Fibroblast of lung (primary cell): Measurements from ENCODE around the gene MAPT. TPM values are rescaled to one million over a fixed set of nuclear protein-coding genes. Genes with fewer than 3 reads are reported as not detected.
A peak's percentile ranks its signal among the peaks of the same experiment; 100 is the strongest.

Experiments used
- DNase-seq, 2 donors: peaks; one replicate each; pipeline versions ENCODE4 v3.0.0 to v3.0.0-alpha.2; 2010; ENCODE audit warnings: low read depth in 2 of 2
- H2AFZ ChIP-seq: 2 replicates; pipeline ENCODE4 v1.5.1; 2012; ENCODE audit warnings: low read length, control low read depth, inconsistent platforms
- H3K27ac ChIP-seq: 2 replicates; pipeline ENCODE4 v1.5.1; 2011; ENCODE audit warnings: low read length, control low read depth; ENCODE audit not compliant: insufficient read depth
- H3K27me3 ChIP-seq: 2 replicates; pipeline ENCODE4 v1.5.1; 2011; ENCODE audit warnings: mild to moderate bottlenecking, low read length; ENCODE audit not compliant: control insufficient read depth, insufficient read depth
- H3K36me3 ChIP-seq: 2 replicates; pipeline ENCODE4 v1.5.1; 2011; ENCODE audit warnings: low read length; ENCODE audit not compliant: control insufficient read depth, insufficient read depth
- H3K4me1 ChIP-seq: 2 replicates; pipeline ENCODE4 v1.5.1; 2011; ENCODE audit warnings: low read length; ENCODE audit not compliant: control insufficient read depth, insufficient read depth; ENCODE audit errors: extremely low read depth
- H3K4me2 ChIP-seq: 2 replicates; pipeline ENCODE4 v1.5.1; 2011; ENCODE audit warnings: low read length, control low read depth; ENCODE audit not compliant: insufficient read depth; ENCODE audit errors: extremely low read depth
- H3K4me3 ChIP-seq, 4 experiments: fragments of 200-600 bp in 1 of 4; sonication (generic) in 1 of 4; replicated peaks in 1 of 4; 2 replicates each; pipeline ENCODE4 v1.5.1; 2011 to 2016; ENCODE audit warnings: low read length in 4 of 4, low read depth in 3 of 4, mild to moderate bottlenecking in 3 of 4, control low read depth in 2 of 4, inconsistent platforms in 1 of 4, mixed read lengths in 1 of 4; ENCODE audit not compliant: insufficient read depth in 1 of 4; ENCODE audit errors: control extremely low read depth in 1 of 4
- H3K79me2 ChIP-seq: 2 replicates; pipeline ENCODE4 v1.5.1; 2012; ENCODE audit warnings: mild to moderate bottlenecking, low read length, inconsistent platforms; ENCODE audit not compliant: control insufficient read depth, insufficient read depth
- H3K9ac ChIP-seq: 2 replicates; pipeline ENCODE4 v1.5.1; 2011; ENCODE audit warnings: mild to moderate bottlenecking, low read length, control low read depth; ENCODE audit not compliant: insufficient read depth
- H3K9me3 ChIP-seq: 2 replicates; pipeline ENCODE4 v1.5.1; 2012; ENCODE audit warnings: low read depth, low read length; ENCODE audit not compliant: control insufficient read depth, insufficient read depth
- H4K20me1 ChIP-seq: 2 replicates; pipeline ENCODE4 v1.5.1; 2011; ENCODE audit warnings: low read length; ENCODE audit not compliant: control insufficient read depth, insufficient read depth; ENCODE audit errors: extremely low read depth
- EZH2 ChIP-seq: IDR thresholded peaks from 2 replicates; pipeline ENCODE4 v1.5.1; 2012; ENCODE audit warnings: low read length, control low read depth, mild to moderate bottlenecking; ENCODE audit errors: missing control alignments
- polyA plus RNA-seq, 2 donors: library from polyadenylated mRNA; depleted of rRNA in 1 of 2; stranded (reverse) in 1 of 2; unstranded in 1 of 2; fragments of >200 nt; gene quantifications; 2 replicates each; pipeline ENCODE4 v1.2.1, GENCODE V29; 2011 to 2012; ENCODE audit warnings: missing spikeins in 1 of 2
- total RNA-seq: library from RNA; depleted of rRNA; stranded (reverse); fragments of >200 nt; gene quantifications from 2 replicates; pipeline ENCODE4 v1.2.1, GENCODE V29; 2014
- TF ChIP-seq, protein P1 (sequence below), 2 donors: IDR thresholded peaks in 1 of 2; conservative IDR thresholded peaks in 1 of 2; 1 replicate in 1 of 2; 2 replicates in 1 of 2; pipeline ENCODE4 v1.5.1; 2011 to 2012; ENCODE audit warnings: low read length in 2 of 2, control low read depth in 1 of 2, inconsistent platforms in 1 of 2, low read depth in 1 of 2, mild to moderate bottlenecking in 1 of 2

The MAPT gene
- total and polyA plus RNA-seq, 2 donors (not counting 1 experiment from before 2014, with no cell fraction given): 0.09 to 0.50 TPM

DNA sequence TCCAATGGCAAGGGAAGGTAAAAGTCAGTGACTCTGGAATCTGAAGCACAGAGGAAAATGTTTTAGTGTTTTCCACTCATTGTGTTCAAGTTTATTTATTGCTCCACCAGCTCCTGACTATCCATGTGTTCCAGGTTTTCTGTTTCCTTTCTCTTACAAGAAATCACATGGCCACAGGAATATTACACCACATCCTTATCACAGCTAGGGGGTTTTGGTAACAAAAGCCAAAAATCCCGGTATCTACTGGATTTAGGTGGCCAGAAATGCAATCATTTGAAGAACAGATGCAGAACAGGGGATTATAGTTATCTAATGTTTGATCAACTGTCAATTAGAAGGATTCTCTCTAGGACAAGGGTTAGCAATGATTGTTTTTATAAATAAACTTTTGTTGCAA is 152.6 kb downstream of the MAPT start:
- Histone ChIP-seq H3K9me3 (no peaks in the 10 kb centered on the region), H3K4me1 (peaks cover 2% of the 10 kb centered on the region), H3K4me3 (no peak overlapping the region), H3K27me3 (no peaks in the 10 kb centered on the region), H2AFZ (no peak overlapping the region), H3K4me2 (no peak overlapping the region), H3K9ac (no peak overlapping the region), H3K36me3 (peaks cover 5% of the 10 kb centered on the region), H3K27ac (no peak overlapping the region), H4K20me1 (no peaks in the 10 kb centered on the region), H3K79me2 (no peaks in the 10 kb centered on the region)
- TF ChIP-seq, protein P1, sequence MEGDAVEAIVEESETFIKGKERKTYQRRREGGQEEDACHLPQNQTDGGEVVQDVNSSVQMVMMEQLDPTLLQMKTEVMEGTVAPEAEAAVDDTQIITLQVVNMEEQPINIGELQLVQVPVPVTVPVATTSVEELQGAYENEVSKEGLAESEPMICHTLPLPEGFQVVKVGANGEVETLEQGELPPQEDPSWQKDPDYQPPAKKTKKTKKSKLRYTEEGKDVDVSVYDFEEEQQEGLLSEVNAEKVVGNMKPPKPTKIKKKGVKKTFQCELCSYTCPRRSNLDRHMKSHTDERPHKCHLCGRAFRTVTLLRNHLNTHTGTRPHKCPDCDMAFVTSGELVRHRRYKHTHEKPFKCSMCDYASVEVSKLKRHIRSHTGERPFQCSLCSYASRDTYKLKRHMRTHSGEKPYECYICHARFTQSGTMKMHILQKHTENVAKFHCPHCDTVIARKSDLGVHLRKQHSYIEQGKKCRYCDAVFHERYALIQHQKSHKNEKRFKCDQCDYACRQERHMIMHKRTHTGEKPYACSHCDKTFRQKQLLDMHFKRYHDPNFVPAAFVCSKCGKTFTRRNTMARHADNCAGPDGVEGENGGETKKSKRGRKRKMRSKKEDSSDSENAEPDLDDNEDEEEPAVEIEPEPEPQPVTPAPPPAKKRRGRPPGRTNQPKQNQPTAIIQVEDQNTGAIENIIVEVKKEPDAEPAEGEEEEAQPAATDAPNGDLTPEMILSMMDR (conservative IDR thresholded peaks at IDR 0.05 in 1 of 2, IDR thresholded peaks at IDR 0.05 in 1 of 2; ENCODE audit: low read depth in 1 of 2, low read length in 2 of 2): no peak
- TF ChIP-seq EZH2: no peak
- DNase-seq: peak; percentile 22 to 35

DNA sequence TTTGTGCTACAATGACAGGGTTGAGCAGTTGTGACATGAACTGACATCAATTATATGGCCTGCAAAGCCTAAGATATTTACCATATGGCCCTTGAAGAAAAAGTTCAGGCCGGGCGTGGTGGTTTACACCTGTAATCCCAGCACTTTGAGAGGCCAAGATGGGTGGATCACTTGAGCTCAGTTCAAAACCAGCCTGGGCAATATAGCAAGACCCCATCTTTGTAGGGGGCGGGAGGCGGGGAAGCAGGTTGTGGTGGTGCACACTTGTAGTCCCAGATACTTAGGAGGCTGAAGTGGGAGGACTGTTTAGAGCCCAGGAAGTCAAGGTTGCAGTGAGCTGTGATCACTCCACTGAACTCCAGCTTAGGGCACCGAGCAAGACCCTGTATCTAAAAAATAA is 153.0 kb downstream of the MAPT start:
- H3K9me3 ChIP-seq: no peaks in the 10 kb centered on the region
- no peaks in the 10 kb centered on the region for H3K79me2 ChIP-seq
- DNase-seq: no peak
- H3K27me3 ChIP-seq: no peaks in the 10 kb centered on the region
- no peaks in the 10 kb centered on the region for H4K20me1 ChIP-seq
- TF ChIP-seq EZH2: no peak
- TF ChIP-seq, protein P1 (conservative IDR thresholded peaks at IDR 0.05 in 1 of 2, IDR thresholded peaks at IDR 0.05 in 1 of 2; ENCODE audit: low read depth in 1 of 2, low read length in 2 of 2): no peak
- no peak overlapping the region for H3K4me2 ChIP-seq
- H3K9ac ChIP-seq: no peak overlapping the region
- peaks cover 5% of the 10 kb centered on the region for H3K36me3 ChIP-seq
- no peak overlapping the region for H2AFZ ChIP-seq
- no peak overlapping the region for H3K4me3 ChIP-seq
- peaks cover 2% of the 10 kb centered on the region for H3K4me1 ChIP-seq
- H3K27ac ChIP-seq: no peak overlapping the region

DNA sequence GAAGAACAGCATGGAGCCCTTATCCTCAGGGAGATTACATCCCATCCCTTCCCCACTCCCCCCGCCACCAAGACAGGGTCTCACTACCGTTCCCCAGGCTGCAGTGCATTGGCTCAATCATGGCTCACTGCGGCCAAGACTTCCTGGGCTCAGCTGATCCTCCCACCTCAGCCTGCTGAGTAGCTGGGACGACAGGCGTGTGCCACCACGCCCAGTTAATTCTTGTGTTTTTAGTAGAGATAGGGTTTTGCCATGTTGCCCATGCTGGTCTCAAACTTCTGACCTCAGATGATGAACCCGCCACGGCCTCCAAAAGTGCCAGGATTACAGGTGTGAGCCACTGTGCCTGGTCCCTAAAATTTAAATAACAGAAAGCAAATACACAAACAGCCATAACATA is 153.5 kb downstream of the MAPT start:
- Histone ChIP-seq H2AFZ (no peak overlapping the region), H3K9ac (no peak overlapping the region), H3K9me3 (no peaks in the 10 kb centered on the region), H3K36me3 (peaks cover 5% of the 10 kb centered on the region), H3K4me3 (no peak overlapping the region), H3K4me2 (no peak overlapping the region), H4K20me1 (no peaks in the 10 kb centered on the region), H3K27me3 (no peaks in the 10 kb centered on the region), H3K27ac (no peak overlapping the region), H3K79me2 (no peaks in the 10 kb centered on the region), H3K4me1 (peaks cover 2% of the 10 kb centered on the region)
- DNase-seq: no peak
- TF ChIP-seq, protein P1 (conservative IDR thresholded peaks at IDR 0.05 in 1 of 2, IDR thresholded peaks at IDR 0.05 in 1 of 2; ENCODE audit: low read depth in 1 of 2, low read length in 2 of 2): no peak
- TF ChIP-seq EZH2: no peak
